H1 (cell line): ENCODE results near the gene SLC66A1. TPM values are rescaled to one million over a fixed set of nuclear protein-coding genes. Genes with fewer than 3 reads are reported as not detected.

Experiments used
- CTCF ChIA-PET: fragments of 300-600 bp; sonication (Branson Sonifier 250); formaldehyde crosslinking; loops from one replicate; lab custom pipeline; 2021; ENCODE audit not compliant: partially characterized antibody; lab: Charles Lee
- POLR2A ChIA-PET: fragments of 300-600 bp; sonication (Branson Sonifier 250); formaldehyde crosslinking; loops from one replicate; lab custom pipeline; 2021; ENCODE audit warnings: inconsistent platforms; ENCODE audit not compliant: partially characterized antibody; lab: Charles Lee
- DNase-seq, 2 experiments: peaks; one replicate each; pipeline versions ENCODE4 v3.0.0 to v3.0.0-alpha.2; 2010 to 2022; ENCODE audit warnings: low spot score in 2 of 2, low read depth in 1 of 2, mixed read lengths in 1 of 2
- FAIRE-seq: peaks from 2 replicates; lab custom pipeline; 2011; peaks lifted over from hg19 to GRCh38; lab: Jason Lieb, UNC
- H2AFZ ChIP-seq: 2 replicates; pipeline ENCODE4 v1.8.1; 2012; ENCODE audit warnings: low read length, inconsistent platforms
- H2AK5ac ChIP-seq: 2 replicates; pipeline ENCODE4 v1.6.1; 2013; ENCODE audit warnings: low read depth, low read length
- H2BK120ac ChIP-seq: replicated peaks from 2 replicates; pipeline ENCODE3; 2013; ENCODE audit warnings: low read depth, low read length, inconsistent platforms
- H2BK12ac ChIP-seq: 2 replicates; pipeline ENCODE4 v1.6.1; 2013; ENCODE audit warnings: low read depth, low read length
- H2BK15ac ChIP-seq: 2 replicates; pipeline ENCODE4 v1.6.1; 2013; ENCODE audit warnings: low read length
- H2BK20ac ChIP-seq: 2 replicates; pipeline ENCODE4 v1.6.1; 2013; ENCODE audit warnings: low read length
- H2BK5ac ChIP-seq: 2 replicates; pipeline ENCODE4 v1.6.1; 2013; ENCODE audit warnings: low read depth, low read length
- H3K14ac ChIP-seq: 2 replicates; pipeline ENCODE4 v1.6.1; 2013; ENCODE audit warnings: inconsistent platforms; ENCODE audit not compliant: insufficient read length
- H3K18ac ChIP-seq: 2 replicates; pipeline ENCODE4 v1.6.1; 2013; ENCODE audit warnings: low read length; ENCODE audit errors: extremely low read depth
- H3K23ac ChIP-seq: 2 replicates; pipeline ENCODE4 v1.6.1; 2013; ENCODE audit warnings: inconsistent platforms; ENCODE audit not compliant: insufficient read length
- H3K23me2 ChIP-seq: 2 replicates; pipeline ENCODE4 v1.6.1; 2013; ENCODE audit warnings: low read depth, low read length
- H3K27ac ChIP-seq: 2 replicates; pipeline ENCODE4 v1.6.1; 2011; ENCODE audit warnings: low read depth, low read length, inconsistent platforms
- H3K27me3 ChIP-seq, 4 experiments: replicated peaks in 1 of 4; 1 replicate in 1 of 4; 2 replicates in 3 of 4; pipeline versions ENCODE4 v1.6.1 to v1.8.1; 2011 to 2013; ENCODE audit warnings: low read length in 3 of 4, mild to moderate bottlenecking in 3 of 4, inconsistent platforms in 2 of 4, mixed read lengths in 2 of 4, moderate library complexity in 1 of 4; ENCODE audit not compliant: control insufficient read depth in 3 of 4, insufficient read depth in 3 of 4; ENCODE audit errors: extremely low read depth in 1 of 4
- H3K36me3 ChIP-seq, 4 experiments: 2 replicates each; pipeline versions ENCODE4 v1.6.1 to v1.8.1; 2011 to 2013; ENCODE audit warnings: mild to moderate bottlenecking in 4 of 4, low read length in 3 of 4, moderate library complexity in 2 of 4, control low read depth in 1 of 4, inconsistent platforms in 1 of 4; ENCODE audit not compliant: insufficient read depth in 4 of 4, control insufficient read depth in 2 of 4
- H3K4ac ChIP-seq: replicated peaks from 2 replicates; pipeline ENCODE3; 2013; ENCODE audit warnings: low read length, low read depth, mixed read lengths, inconsistent platforms; ENCODE audit not compliant: insufficient read length
- H3K4me1 ChIP-seq, 4 experiments: replicated peaks in 1 of 4; 1 replicate in 1 of 4; 2 replicates in 3 of 4; pipeline versions ENCODE4 v1.6.1 to v1.8.1; 2011 to 2013; ENCODE audit warnings: low read length in 3 of 4, inconsistent platforms in 2 of 4, mixed read lengths in 1 of 4; ENCODE audit not compliant: insufficient read depth in 4 of 4, control insufficient read depth in 3 of 4
- H3K4me2 ChIP-seq, 2 experiments: 2 replicates each; pipeline versions ENCODE4 v1.6.1 to v1.8.1; 2011 to 2013; ENCODE audit warnings: low read depth in 2 of 2, low read length in 2 of 2, control low read depth in 1 of 2, inconsistent platforms in 1 of 2, mild to moderate bottlenecking in 1 of 2; ENCODE audit not compliant: insufficient read depth in 1 of 2
- H3K4me3 ChIP-seq, 4 experiments: fragments of 200-600, 300-600 bp in 1 of 4; sonication (generic), shearing (Covaris generic), sonication (Bioruptor Twin) in 1 of 4; 2 replicates each; pipeline versions ENCODE4 v1.5.1 to v1.8.1; 2011 to 2016; ENCODE audit warnings: low read length in 4 of 4, low read depth in 3 of 4, control low read depth in 2 of 4, inconsistent platforms in 2 of 4, mild to moderate bottlenecking in 2 of 4, mixed read lengths in 1 of 4, moderate library complexity in 1 of 4; ENCODE audit not compliant: insufficient read depth in 2 of 4; ENCODE audit errors: extremely low read depth in 1 of 4
- H3K56ac ChIP-seq: replicated peaks from 2 replicates; pipeline ENCODE3; 2013; ENCODE audit warnings: low read depth, mild to moderate bottlenecking, mixed read lengths, low read length, inconsistent platforms; ENCODE audit not compliant: insufficient read length
- H3K79me1 ChIP-seq: 2 replicates; pipeline ENCODE4 v1.6.1; 2013; ENCODE audit warnings: low read depth, low read length, control low read depth
- H3K79me2 ChIP-seq, 2 experiments: 2 replicates each; pipeline versions ENCODE4 v1.6.1 to v1.8.1; 2012 to 2013; ENCODE audit warnings: low read length in 2 of 2, mild to moderate bottlenecking in 2 of 2, inconsistent platforms in 1 of 2; ENCODE audit not compliant: insufficient read depth in 2 of 2, control insufficient read depth in 1 of 2
- H3K9ac ChIP-seq, 4 experiments: replicated peaks in 1 of 4; 1 replicate in 1 of 4; 2 replicates in 3 of 4; pipeline versions ENCODE4 v1.6.1 to v1.8.1; 2011 to 2013; ENCODE audit warnings: low read depth in 3 of 4, low read length in 3 of 4, control low read depth in 2 of 4, mild to moderate bottlenecking in 2 of 4, moderate library complexity in 2 of 4, inconsistent platforms in 1 of 4; ENCODE audit errors: extremely low read depth in 1 of 4
- H3K9me3 ChIP-seq, 2 experiments: 2 replicates each; pipeline versions ENCODE4 v1.6.1 to v1.8.1; 2012 to 2013; ENCODE audit warnings: mild to moderate bottlenecking in 2 of 2, moderate library complexity in 2 of 2, control low read depth in 1 of 2, inconsistent platforms in 1 of 2, low read depth in 1 of 2, low read length in 1 of 2, mixed read lengths in 1 of 2; ENCODE audit not compliant: insufficient read depth in 2 of 2
- H4K20me1 ChIP-seq, 2 experiments: replicated peaks in 1 of 2; 2 replicates each; pipeline versions ENCODE3 to v1.8.1; 2011 to 2013; ENCODE audit warnings: inconsistent platforms in 2 of 2, low read length in 2 of 2, mild to moderate bottlenecking in 1 of 2; ENCODE audit not compliant: insufficient read depth in 2 of 2, control insufficient read depth in 1 of 2
- H4K5ac ChIP-seq: 2 replicates; pipeline ENCODE4 v1.6.1; 2013; ENCODE audit warnings: low read length, low read depth, mixed read lengths, inconsistent platforms; ENCODE audit not compliant: insufficient read length
- H4K8ac ChIP-seq: 2 replicates; pipeline ENCODE4 v1.8.0; 2013; ENCODE audit warnings: mild to moderate bottlenecking, moderate library complexity, low read length, inconsistent platforms; ENCODE audit not compliant: insufficient read depth; ENCODE audit errors: extremely low read depth
- H4K91ac ChIP-seq: replicated peaks from 2 replicates; pipeline ENCODE3; 2013; ENCODE audit warnings: low read length, mixed read lengths, inconsistent platforms; ENCODE audit not compliant: insufficient read length
- CBX8 ChIP-seq: fragments of 300-800, 300-1000 bp; sonication (generic); IDR thresholded peaks from 2 replicates; pipeline ENCODE4 v1.7.1; 2016; ENCODE audit warnings: low read depth, low read length, borderline replicate concordance
- CHD2 ChIP-seq: IDR thresholded peaks from 2 replicates; pipeline ENCODE4 v1.6.1; 2012; ENCODE audit warnings: low read length, improper control_type of control experiment
- HDAC6 ChIP-seq: IDR thresholded peaks from one replicate; pipeline ENCODE4 v1.7.1; 2012; ENCODE audit warnings: low read depth, mild to moderate bottlenecking, inconsistent platforms, low read length, moderate library complexity
- POLR2A ChIP-seq, 2 experiments: IDR thresholded peaks; 1 replicate in 1 of 2; 2 replicates in 1 of 2; pipeline ENCODE4 v1.6.1; 2011; ENCODE audit warnings: low read depth in 2 of 2, low read length in 2 of 2, mild to moderate bottlenecking in 2 of 2; ENCODE audit errors: control extremely low read depth in 1 of 2
- POU5F1 ChIP-seq: IDR thresholded peaks from 2 replicates; pipeline ENCODE4 v1.6.1; 2011; ENCODE audit warnings: low read depth, mild to moderate bottlenecking, low read length, moderate library complexity
- RBBP5 ChIP-seq: IDR thresholded peaks from 2 replicates; pipeline ENCODE4 v1.7.1; 2012; ENCODE audit warnings: low read depth, mild to moderate bottlenecking, inconsistent platforms, low read length, moderate library complexity, borderline replicate concordance
- SP1 ChIP-seq: IDR thresholded peaks from 2 replicates; pipeline ENCODE4 v1.6.1; 2011; ENCODE audit warnings: low read depth, low read length
- SP2 ChIP-seq: IDR thresholded peaks from 2 replicates; pipeline ENCODE4 v1.6.1; 2012; ENCODE audit warnings: mild to moderate bottlenecking, low read length, inconsistent platforms
- SRF ChIP-seq: IDR thresholded peaks from 2 replicates; pipeline ENCODE4 v1.6.1; 2011; ENCODE audit warnings: mild to moderate bottlenecking, low read depth, low read length, moderate library complexity
- SUZ12 ChIP-seq: fragments of 200-600 bp; sonication (generic); IDR thresholded peaks from 2 replicates; pipeline ENCODE4 v1.6.1; 2012; ENCODE audit warnings: mild to moderate bottlenecking, inconsistent platforms, low read length, moderate library complexity, mixed read lengths
- TAF7 ChIP-seq: optimal IDR thresholded peaks from 2 replicates; pipeline ENCODE3; 2011; ENCODE audit warnings: low read depth, mild to moderate bottlenecking, inconsistent platforms, low read length, moderate library complexity, borderline replicate concordance
- TEAD4 ChIP-seq: IDR thresholded peaks from 2 replicates; pipeline ENCODE4 v1.6.1; 2012; ENCODE audit warnings: low read depth, low read length, inconsistent platforms, mixed read lengths
- WGBS, 2 experiments: shearing (Covaris generic) in 1 of 2; methylation state at CpG; one replicate each; pipeline versions ENCODE4 v1.1.6 to v1.1.7; 2013 to 2015; ENCODE audit warnings: low lambda C conversion rate in 2 of 2, mixed read lengths in 2 of 2, inconsistent platforms in 1 of 2, low coverage in 1 of 2, missing lambda C conversion rate in 1 of 2; ENCODE audit not compliant: insufficient replicate concordance in 2 of 2, insufficient coverage in 1 of 2, insufficient read length in 1 of 2; ENCODE audit errors: extremely low coverage in 1 of 2, missing lambda C conversion rate in 1 of 2; 5-methylcytosine and 5-hydroxymethylcytosine counted together
- polyA plus RNA-seq, 7 experiments: library from polyadenylated mRNA; depleted of rRNA in 3 of 7; stranded (reverse) in 5 of 7; unstranded in 2 of 7; fragments of >200 nt in 5 of 7; fragments of 200-250 nt in 2 of 7; gene quantifications; 1 replicate in 5 of 7; 2 replicates in 1 of 7; 4 replicates in 1 of 7; pipeline versions ENCODE4 v1.2.1 to v1.2.3, GENCODE V29; 2011 to 2013; ENCODE audit warnings: missing spikeins in 2 of 7, mixed read lengths in 2 of 7
- total RNA-seq: library from RNA; stranded (reverse); fragmentation: NEBNext Ultra II Directional; extraction: Animal tissue kit (Norgen Biotek cat#: 25700); gene quantifications from 2 replicates; pipeline ENCODE4 v1.2.1, GENCODE V29; 2021

SLC66A1 gene
- total and polyA plus RNA-seq, 2 of the 8 experiments (the other 6 are each of a cell fraction or from before 2014, with no cell fraction given), result 16.8 to 27.9 TPM

GRCh38 chr1:19321071-19321470 lies 8.9 kb downstream of the SLC66A1 start:
- no peak overlapping the region for H3K4ac ChIP-seq
- CTCF ChIA-PET, result interaction anchor here (1.2 to 1.4 kb wide), 2 partner anchors 12 to 18 kb away, joined by 3 to 5 read pairs; no protein-coding TSS in a partner anchor
- H3K23ac ChIP-seq, result no peak overlapping the region
- H2BK15ac ChIP-seq, result no peak overlapping the region
- H3K23me2 ChIP-seq, result no peaks in the 10 kb centered on the region
- no peaks in the 10 kb centered on the region for H3K79me2 ChIP-seq
- no peak overlapping the region for H3K4me2 ChIP-seq
- H2AFZ ChIP-seq, result no peak overlapping the region
- H2BK5ac ChIP-seq, result no peak overlapping the region
- H3K27me3 ChIP-seq, result no peaks in the 10 kb centered on the region
- no peak overlapping the region for H2BK120ac ChIP-seq
- no peak overlapping the region for H4K91ac ChIP-seq
- H3K4me3 ChIP-seq, result no peak overlapping the region
- no peaks in the 10 kb centered on the region for H3K9me3 ChIP-seq
- POLR2A ChIA-PET, result interaction anchor here (1.0 to 16.9 kb wide), 2 partner anchors 9 to 10 kb away, joined by 3 to 143 read pairs; partner anchors contain the start of genes AKR7A2 and SLC66A1
- H3K18ac ChIP-seq, result no peak overlapping the region
- H2AK5ac ChIP-seq, result no peak overlapping the region
- no peak overlapping the region for H2BK12ac ChIP-seq
- H4K20me1 ChIP-seq, result peaks cover 3 to 23% of the 10 kb centered on the region in 2 experiments
- no peak overlapping the region for H3K27ac ChIP-seq
- no peak for DNase-seq
- no peak overlapping the region for H3K56ac ChIP-seq
- peaks cover 0 to 3% (median 2%) of the 10 kb centered on the region in 4 experiments; a peak in 4 of 7 replicates for H3K4me1 ChIP-seq
- TF ChIP-seq CBX8 (no peak), SRF (no peak), SP1 (no peak), HDAC6 (no peak), POLR2A (IDR thresholded peaks at IDR 0.05; ENCODE audit: control extremely low read depth in 1 of 2, low read depth in 2 of 2, low read length in 2 of 2) (no peak), CHD2 (no peak), RBBP5 (no peak), SUZ12 (no peak), POU5F1 (no peak), SP2 (no peak), TAF7 (no peak), TEAD4 (no peak)
- no peak overlapping the region for H4K5ac ChIP-seq
- no peak for FAIRE-seq
- 90% methylated on average over 2 of the region's 3 CpGs; no CpG with 5 or more reads in 1 of the 2 experiments for WGBS, 2 experiments
- H3K14ac ChIP-seq, result no peak overlapping the region
- H4K8ac ChIP-seq, result no peak overlapping the region
- no peak overlapping the region for H3K9ac ChIP-seq
- H2BK20ac ChIP-seq, result no peak overlapping the region
- H3K79me1 ChIP-seq, result no peaks in the 10 kb centered on the region
- H3K36me3 ChIP-seq, result peaks cover 1 to 15% (median 6%) of the 10 kb centered on the region in 4 experiments; a peak in 5 of 8 replicates
